Activated T-cell treated with anti-CD3 and anti-CD28 coated beads for 48 hours (primary cell): ENCODE measurements around the gene SPACA5.
"Not testable (repeated sequence)": the region's sequence is repeated elsewhere in the genome, so short reads cannot be mapped to it uniquely, and the experiment has no call there.

Experiments used
- DNase-seq: peaks from one replicate; pipeline ENCODE4 v3.0.0-alpha.2; 2020; ENCODE audit warnings: low read depth

The SPACA5 gene

DNA sequence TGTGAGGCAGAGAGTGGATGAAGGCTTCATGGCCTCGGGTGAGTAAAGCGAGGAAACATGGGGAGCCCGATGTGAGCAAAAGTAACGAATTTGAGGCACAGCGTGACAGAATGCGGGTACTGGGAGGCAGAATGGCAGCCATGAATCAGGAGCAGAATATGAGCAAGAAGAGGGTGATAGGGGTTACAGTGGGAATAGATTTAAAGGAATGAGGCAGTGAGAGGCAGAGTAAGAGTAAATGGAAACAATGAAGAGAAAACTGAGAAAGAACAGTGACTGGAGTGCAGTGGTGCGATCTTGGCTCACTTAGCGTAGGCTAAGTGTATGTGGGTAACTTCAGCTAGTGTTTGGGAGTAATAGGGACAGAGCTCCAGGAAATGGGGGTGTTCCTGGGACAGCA is at the start of gene SPACA5:
TSS of gene SPACA5 (plus strand) at position 301 of the 400 bp plus-strand sequence. CDS start 815 bp downstream, outside the sequence.
- DNase-seq: not testable (repeated sequence)

DNA sequence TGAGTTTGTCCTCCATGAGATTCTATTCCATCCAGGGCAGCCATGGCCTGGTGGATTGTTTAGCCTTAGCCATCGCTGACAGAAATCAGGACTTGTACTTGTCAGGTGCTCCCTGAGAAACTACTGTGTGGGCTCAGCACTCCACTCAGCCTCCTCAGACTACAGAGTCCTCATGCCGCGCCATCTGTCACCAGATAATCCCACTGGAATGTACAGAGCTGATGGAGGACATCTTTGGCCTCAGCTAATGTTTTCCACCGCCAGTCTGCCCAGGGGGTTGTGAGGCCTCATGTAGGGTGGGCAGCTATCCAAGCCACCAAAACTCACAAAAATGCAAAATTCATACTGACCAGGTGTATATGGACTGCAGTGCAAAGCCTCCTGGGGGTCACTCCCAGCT is 48.6 kb upstream of the SPACA5 start:
- not testable (repeated sequence) for DNase-seq

DNA sequence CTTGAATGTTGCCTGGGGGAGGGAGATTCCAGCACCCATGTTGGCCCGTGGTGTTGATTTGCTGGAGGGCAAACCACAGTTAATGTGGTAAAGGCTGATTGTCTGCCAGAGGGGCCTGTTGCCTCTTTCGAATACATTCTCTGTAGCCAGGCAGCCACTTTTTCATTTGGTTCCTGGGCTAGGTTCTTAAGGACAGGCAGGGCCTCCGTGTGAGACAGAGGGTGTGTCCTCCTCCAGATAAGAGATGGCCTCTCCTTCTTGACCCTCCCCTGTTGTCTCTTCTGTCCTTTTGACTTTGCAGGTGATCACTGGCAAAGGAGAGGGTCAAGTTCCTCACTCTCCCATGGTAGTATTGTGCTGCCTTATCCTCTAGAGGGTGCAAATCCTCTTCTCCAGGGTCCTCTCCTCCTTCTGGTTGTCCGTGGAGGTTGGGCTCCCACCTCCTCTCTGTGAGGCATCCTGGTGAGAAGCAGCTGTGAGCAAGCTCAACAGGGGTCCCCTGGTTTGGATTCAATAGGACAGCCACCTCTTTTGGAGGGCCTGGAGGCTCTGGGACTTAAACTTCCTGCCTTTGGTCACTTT is 47.9 kb upstream of the SPACA5 start:
- DNase-seq: no peak

DNA sequence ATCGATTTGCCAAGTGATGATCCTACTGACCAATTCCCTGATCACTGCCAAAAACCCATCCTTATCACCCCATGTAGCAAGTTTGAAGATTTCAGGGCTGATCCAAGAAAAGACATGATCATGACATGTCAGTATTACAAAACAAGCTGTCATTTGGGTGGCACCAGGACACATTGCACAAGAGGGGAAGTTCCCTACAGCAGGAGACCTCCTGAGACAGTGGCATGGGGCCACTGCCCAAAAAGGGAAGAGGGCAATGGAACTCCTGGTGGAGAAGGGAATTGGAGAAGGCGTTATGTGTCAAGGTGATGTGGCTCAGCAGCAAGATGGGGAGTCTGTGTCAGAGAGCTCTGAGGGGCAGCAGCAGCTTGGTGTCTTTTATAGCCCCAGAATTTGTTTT is 46.4 kb upstream of the SPACA5 start:
- DNase-seq: no peak

DNA sequence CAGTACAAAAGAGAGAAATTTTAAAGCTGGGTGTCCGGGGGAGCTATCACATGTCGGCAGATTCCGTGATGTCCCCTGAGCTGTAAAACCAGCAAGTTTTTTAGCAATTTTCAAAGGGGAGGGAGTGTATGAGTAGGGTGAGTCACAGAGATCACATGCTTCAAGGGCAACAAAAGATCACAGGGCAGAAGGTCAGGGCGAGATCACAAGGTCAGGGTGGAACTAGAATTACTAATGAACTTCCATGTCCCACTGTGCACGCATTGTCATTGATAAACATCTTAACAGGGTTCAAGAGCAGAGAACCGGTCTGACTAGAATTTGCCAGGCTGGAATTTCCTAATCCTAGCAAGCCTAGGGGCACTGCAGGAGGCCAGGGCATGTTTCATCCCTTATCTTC is 45.0 kb upstream of the SPACA5 start:
- DNase-seq: not testable (repeated sequence)

DNA sequence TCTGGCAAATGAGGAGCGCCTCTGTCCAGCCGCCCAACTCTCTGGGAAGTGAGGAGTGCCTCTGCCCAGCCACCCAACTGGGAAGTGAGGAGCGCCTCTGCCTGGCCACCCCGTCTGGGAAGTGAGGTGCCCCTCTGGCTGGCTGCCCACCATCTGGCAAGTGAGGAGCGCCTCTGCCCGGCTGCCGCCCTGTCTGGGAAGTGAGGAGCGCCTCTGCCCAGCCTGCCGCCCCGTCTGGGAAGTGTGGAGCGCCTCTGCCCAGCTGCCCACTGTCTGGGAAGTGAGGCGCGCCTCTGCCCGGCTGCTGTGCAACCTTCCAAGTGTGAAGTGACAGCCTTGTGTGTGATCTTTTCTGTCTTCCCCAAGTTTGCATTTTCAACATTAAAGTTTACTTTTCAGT is 41.3 kb upstream of the SPACA5 start:
- not testable (repeated sequence) for DNase-seq

DNA sequence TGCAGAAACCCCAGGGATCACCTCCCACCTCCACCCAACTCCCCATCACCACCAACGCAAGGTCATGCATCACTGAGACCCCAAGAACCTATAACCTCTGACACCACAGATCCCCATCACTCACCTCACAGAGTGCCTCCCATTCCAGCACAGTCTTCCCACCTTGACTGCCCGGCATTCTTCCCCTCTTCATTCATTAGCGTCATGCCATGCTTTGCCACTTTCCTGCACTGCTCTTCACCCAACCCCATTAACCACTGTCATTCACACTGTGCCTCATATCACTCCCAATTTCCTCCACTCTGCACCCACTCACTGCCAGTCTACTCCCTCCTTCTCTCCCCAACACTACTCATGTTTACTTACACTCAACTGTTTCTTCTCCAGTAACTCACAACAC is 33.6 kb upstream of the SPACA5 start:
- no peak for DNase-seq

DNA sequence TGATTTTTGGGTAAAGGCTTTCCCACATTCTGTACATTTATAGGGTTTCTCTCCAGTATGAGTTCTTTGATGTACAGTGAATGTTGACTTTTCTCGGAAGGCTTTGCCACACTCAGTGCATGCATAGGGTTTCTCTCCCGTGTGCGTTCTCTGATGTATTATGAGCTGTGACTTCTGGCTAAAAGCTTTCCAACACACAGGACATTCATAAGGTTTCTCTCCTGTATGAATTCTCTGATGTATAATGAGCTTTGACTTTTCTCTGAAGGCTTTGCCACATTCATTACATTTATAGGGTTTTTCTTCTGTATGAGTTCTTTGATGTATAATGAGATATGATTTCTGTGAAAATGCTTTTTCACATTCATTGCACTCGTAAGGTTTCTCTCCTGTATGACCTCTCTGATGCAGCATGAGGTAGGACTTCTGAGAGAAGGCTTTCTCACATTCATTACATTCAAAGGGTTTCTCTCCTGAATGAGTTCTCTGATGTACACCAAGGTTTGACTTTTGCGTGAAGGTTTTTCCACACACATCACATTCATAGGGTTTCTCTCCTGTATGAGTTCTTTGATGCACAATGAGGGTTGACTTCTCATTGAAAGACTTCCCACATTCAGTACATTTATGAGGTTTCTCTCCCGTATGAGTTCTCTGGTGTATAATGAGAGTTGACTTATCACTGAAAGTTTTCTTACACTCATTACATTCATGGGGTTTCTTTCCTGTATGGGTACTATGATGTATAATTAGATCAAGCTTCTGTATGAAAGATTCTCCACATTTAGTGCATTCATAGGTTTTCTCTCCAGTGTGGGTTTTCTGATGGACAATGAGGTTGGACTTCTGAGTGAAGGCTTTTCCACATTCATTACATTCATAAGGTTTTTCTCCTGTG is 30.3 kb upstream of the SPACA5 start:
- no peak for DNase-seq

DNA sequence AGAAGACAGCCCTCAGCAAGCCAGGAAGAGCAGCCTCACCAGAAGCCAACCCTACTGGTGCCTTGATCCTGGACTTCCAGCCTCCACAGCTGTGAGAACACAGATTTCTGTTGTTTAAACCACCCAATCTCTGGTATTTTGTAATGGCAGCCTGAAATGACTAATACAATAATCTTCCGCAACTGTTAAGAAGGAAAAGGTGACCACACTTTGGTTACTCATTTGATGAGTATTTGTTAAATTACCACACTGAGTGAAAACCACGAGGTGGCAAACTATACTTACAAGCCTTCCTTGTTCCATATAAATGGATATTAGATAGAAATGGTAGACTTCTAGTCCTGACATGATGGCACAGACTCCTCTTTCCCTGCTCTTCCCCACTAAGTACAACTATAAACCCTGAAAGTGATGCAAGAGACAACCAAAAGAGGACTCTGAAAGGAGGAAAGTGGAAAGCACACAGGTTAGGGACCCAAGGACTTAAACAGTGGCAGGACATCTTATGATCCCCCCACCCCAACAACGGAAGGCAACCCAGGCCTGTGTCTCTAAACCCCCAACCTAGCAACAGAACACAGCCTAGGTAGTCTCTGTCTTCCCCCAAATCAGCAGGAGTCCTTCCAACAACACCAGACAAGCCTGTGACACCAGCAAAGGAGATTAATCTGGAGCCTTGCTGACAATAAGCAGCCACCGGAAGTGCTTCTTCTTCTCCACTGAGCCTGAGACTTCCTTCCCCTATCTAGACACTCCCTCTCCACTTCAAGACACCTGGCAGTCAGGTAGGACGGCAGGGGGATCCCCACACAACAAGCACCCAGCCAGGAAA is 15.3 kb upstream of the SPACA5 start:
- no peak for DNase-seq

DNA sequence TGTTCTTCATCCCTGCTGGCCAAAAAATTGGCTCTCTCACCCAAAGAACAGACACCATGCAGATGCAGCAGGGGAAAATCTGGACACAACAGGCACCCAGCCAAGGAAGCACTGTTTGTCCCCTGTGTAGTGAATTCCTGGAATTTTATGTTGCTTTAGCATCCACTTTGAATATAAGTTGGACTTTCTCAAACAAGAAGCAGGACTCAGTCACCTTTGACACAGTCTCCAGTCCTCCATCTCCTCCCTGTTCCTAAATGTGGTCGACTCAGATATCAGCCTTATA is 14.8 kb upstream of the SPACA5 start:
- no peak for DNase-seq

DNA sequence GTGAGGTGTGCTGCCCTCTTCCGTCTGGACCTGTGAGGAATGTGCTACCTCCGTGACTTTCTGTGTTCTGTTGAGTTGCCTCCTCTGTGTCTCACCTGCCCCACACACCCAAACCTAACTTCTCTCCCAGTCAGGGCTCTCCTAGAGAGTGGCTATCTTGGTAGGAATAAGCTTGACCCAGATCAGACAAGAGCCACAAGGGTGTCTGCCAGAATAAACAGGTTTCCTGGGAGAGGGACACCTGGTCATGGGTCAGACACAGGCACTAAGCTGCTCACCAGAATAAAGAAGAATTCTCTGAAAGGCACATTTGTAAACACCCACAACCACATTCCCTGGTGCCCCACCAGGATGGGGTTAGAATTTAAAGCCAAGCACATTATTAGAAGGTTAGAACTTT is 14.1 kb upstream of the SPACA5 start:
- DNase-seq: no peak

DNA sequence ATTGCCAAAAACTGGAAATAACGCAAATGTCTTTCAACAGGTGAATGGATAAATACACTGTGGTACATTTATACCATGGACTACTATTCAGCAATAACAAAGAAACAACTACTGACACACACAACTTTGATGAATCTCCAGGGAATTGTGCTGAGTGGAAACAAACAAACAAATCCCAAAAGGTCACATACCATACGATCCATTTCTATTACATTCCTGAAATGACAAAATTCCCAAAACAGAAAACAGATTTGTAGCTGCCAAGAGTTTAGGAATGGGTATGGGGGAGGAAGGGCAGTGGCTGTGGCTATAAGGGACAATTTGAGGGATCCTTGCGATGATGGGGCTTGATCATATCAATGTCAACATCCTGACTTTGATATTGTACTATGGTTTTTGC is 5.5 kb upstream of the SPACA5 start:
- no peak for DNase-seq

DNA sequence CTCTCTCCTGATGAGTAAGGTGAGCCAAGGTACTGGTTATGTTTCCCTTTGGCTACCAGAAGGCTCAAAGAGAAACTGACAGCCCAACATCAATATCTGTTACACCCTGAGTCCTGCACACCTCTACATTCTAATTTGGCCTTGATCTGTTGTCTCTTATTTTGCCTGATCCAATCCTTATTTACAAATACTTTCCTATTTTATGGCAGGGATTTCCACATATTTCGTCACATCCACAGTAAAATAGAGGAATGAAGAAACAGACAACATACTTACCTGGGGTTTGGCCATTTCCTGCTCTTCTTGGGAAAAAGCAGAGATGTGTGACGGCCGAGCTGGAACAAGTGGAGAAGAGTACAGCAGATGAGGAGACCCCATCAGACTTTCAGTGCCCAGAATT is 4.5 kb upstream of the SPACA5 start:
- DNase-seq: no peak

DNA sequence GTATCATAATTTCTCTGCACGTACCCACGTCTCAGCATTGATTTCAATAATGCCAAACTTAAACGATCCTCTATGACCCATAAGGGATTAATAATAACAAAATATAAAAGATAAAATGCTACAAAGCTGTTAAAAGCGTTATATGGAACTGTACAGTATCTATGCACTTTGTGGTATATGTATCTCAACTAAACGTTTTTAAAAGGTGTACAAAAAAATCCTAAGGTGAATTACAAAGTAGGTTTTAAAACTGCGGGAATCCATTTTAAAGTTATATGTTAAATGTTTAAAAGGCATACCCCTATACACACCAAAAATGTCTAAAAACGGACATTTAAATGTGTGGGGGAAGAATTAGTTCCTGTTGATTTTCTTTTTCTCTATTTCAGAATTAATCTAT is 3.9 kb upstream of the SPACA5 start:
- no peak for DNase-seq

DNA sequence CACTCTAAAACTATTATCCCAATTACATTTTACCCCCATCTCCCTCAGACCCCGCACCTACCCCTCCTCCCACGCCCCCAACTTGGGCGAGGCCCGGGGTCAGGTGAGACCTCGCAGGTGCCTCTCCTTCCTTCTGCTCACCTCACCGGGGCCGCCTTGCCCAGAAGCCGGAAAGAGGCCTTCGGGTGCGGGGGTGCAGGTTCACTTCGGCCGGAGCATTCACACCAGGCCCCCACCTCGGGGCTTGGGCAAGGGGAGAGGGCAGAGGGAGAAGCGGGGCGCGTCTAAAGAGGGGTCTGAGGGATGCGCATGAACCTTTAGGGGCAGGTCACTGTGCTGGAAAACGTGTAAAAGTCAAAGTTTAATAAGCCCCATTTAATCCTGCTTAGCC is 3.4 kb upstream of the SPACA5 start:
- no peak for DNase-seq

DNA sequence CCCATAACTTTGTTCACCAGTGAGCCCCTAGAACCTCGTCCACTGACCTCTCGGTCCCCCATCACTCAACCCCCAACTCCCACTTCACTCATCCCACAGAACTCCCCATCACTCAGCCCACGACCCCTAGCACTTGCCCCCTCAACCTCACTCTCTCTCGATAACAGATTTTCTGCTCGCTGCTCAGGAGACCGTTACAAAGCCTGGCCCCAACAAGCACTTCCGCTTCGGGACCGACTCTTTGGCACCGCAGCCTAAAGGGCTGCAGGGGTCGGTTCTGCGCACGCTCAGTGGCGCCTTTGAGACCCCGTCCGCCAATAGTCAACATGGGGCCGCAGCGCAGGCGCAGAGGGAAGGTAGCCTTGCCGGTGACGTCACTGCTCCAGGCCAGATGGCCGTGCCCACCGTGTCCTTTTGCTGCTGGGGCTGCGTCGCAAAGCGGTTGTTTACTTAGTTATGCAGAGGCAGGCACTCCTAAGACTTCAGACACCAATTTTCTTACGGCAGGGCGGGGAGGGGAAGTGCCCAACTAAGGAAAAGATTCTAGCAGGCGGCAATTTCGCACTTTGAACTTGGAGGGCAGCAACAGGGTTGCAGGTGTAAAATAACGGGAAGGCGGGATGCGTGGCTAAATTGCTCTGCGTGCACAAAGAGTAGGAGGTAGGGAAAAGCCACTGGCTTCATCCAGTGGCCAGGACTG is 2.9 kb upstream of the SPACA5 start, which contains the start of gene ZNF182:
TSS of gene ZNF182 (minus strand) at position 232 of the 700 bp plus-strand sequence. CDS start 1,380 bp downstream, outside the sequence.
- peak; percentile 84 for DNase-seq

DNA sequence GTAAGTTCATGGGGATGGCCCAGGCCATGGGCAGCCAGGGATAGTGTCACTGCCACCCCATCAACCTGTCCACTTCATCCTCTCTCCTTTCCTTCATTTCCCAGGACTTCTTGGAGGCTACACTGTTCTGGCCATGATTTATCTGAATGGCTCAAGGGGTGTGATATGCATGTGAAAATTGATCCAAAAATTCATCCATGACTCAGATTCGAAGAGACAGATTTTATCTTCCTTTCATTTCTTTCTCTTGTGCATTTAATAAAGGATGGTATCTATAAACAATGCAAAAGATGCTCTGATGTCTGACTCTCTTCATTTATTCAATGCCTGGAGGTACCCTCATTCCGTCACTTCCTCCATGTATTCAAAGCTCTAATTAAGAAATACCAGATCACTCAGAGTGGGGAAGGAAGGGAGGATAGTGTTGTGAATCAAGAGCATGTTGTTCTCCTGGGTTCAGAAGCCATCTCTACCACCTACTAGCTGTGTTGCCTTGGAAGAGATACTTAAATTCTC is 2.7 kb downstream of the SPACA5 start:
- DNase-seq: not testable (repeated sequence)

DNA sequence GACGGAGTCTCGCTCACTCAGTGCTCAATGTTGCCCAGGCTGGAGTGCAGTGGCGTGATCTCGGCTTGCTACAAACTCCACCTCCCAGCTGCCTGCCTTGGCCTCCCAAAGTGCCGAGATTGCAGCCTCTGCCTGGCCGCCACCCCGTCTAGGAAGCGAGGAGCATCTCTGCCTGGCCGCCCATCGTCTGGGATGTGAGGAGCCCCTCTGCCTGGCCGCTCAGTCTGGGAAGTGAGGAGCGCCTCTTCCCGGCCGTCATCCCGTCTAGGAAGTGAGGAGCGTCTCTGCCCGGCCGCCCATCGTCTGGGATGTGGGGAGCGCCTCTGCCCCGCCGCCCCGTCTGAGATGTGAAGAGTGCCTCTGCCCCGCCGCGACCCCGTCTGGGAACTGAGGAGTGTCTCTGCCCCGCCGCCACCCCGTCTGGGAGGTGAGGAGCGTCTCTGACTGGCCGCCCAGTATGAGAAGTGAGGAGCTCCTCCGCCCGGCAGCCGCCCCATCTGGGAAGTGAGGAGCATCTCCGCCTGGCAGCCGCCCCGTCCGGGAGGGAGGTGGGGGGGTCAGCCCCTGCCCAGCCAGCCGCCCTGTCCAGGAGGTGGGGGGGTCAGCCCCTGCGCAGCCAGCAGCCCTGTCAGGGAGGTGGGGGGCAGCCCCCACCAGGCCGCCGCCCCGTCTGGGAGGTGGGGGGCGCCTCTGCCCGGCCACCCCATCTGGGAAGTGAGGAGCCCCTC is 10.0 kb downstream of the SPACA5 start:
- DNase-seq: not testable (repeated sequence)

DNA sequence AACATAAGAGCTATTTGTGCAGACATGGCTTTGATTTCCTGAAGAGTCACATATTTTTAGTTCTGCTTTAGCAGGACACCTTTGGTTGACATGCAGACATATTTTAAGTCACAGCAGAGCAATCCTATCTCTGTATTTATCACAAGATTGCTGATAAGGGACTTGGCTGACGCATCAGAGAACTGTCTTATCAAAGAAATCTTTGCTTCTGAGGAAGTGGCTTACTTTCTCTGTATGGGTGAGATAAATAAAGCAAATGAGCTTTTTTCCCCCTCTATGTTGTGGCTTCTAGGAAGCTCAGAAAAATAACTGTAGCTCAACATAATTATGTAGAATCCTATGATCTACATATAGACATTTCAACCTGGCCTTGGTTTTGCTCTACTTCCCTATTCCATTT is 13.1 kb downstream of the SPACA5 start:
- DNase-seq: not testable (repeated sequence)

DNA sequence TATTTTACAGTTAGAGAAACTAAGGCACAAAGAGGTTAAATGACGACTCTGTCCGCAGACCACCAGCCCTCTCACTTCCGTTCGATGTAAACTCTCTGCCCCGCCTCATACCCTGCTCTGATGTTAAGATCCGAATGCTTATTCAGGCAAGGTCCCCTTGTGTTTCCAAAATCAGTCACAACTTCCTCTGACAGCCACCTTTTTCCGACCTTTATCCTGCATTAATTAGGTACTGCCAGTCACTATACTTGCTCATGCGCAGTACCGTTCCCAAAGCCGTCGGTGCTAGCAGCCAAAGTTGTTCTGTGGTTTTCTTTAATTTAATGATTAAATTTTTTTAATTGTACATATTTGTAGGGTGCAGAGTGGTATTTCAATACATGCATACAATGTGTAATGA is 13.7 kb downstream of the SPACA5 start:
- not testable (repeated sequence) for DNase-seq
